SIG-M5 treated with dmso at 0.1 percent for 504 hours (cell line): ENCODE results near the gene SUGCT.
A peak's percentile ranks its signal among the peaks of the same experiment; 100 is the strongest.
"Not testable (repeated sequence)": the region's sequence is repeated elsewhere in the genome, so short reads cannot be mapped to it uniquely, and the experiment has no call there.

ENCODE experiments used
- DNase-seq: peaks from one replicate; lab custom pipeline; 2025; ENCODE audit not compliant: unreplicated experiment; lab: John Stamatoyannopoulos, UW

Gene SUGCT

DNA sequence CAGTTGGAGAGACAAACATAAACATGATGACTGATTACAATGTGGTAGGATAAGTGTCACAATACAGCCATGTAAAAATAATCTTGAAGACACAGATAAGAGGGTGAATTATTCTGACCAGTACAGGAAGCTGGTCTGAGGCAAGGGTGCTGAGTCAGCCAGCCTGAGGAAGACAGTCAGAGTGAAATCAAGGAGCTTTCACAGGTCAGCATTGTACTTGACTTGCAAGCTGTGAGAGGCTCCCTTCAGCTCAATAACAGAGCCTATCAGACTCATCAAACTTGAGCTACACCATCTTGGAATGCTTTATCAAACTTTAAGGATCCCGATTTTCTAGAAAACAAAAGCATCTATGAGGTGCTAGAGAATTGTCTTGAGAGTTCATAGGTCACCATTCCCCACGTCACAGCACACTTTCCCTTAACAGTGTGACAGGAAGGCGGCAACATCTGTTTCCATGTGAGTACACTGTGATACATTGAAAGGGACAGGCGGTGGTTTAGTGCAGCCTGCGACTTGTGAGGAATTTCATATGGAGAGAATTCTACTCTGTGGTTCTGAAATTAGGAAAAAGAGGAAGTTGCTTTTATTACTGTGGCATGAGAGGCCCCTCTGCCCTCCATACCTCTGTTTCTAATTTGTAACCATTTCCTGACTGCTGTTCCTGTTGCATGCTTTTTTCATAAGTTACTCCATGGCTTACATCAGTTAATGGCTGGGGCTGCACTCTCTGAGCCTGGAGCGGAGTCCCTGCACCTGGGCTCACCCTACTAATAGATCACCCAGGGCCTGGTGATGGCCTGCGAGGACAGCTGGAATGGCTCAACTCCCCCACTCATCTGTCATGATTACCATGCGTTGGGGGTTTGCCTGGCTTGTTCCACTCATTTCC is 417.1 kb downstream of the SUGCT start:
- peak; percentile 90 for DNase-seq

DNA sequence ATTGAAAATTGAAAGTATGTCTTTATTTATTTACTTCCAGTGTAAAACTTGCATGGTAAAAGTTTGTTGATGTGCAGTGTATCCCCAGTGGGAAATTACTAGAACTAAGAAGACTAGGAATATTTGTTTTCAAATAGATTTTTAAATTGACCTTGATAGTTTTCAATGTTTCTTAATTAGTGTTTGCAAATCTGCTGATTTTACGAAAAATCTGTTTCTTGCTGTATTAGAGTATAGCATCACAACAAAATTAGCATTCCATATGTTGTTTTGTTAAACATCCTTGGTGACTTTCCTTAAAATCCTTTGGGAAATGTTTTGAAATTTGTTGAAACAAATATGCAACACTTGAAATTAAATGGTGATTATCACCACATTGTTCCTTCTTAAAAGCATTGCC is 425.9 kb downstream of the SUGCT start:
- no peak for DNase-seq

DNA sequence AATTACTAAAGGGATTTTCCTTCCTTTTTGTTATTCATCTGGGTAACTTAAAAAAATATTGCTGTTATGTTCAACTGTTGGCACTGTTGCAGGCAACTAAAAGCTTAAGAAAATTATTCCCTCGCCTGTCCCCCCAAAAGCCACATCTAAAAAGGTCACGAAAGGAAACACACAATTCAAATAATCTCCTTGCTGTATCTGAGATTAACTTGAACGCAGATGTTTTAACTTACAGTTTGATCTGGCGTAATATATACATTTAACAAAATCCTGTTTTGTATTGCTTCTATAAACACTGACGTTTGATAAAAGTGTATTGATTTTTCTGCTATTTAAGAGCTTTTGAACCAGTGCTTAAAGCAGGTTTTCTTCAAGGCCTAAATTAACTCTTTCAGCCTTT is 432.1 kb downstream of the SUGCT start:
- no peak for DNase-seq

DNA sequence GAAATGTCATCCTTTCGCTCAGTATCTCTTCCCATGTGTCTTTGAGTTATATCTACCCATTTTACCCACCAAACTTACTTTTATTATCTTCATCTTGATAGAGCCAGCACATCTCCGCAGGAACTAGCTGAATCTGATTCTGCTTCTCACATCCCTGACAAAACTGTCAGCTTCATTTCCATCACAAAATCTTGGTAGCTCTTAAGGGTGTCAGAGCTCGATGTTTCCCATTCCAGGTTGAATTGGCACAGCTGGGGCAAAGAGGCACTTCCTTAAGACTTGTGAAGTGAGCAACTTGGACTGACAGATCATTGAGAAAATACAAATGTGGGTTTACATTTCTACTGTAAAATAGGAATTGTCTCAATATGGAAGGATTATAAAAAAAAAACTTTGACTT is 434.5 kb downstream of the SUGCT start:
- DNase-seq = no peak

DNA sequence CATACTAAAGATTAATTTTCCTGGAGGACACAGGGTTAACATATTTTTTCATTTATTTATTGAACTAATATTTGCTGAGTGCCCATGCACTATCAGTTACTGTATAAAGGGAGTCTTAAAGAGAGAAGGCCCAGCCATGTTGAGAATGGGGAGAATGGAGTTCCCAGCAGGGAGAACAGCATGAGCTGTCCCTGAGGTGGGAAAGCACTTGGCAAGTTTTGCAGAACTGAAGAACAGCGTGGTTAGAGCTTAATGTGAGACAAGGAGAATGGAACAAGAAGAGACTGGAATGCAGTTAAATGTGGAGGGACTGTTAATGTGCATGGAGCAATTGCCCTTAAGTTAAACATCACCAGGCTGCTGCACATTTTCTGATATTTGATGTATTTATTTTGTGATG is 435.4 kb downstream of the SUGCT start:
- DNase-seq = no peak

DNA sequence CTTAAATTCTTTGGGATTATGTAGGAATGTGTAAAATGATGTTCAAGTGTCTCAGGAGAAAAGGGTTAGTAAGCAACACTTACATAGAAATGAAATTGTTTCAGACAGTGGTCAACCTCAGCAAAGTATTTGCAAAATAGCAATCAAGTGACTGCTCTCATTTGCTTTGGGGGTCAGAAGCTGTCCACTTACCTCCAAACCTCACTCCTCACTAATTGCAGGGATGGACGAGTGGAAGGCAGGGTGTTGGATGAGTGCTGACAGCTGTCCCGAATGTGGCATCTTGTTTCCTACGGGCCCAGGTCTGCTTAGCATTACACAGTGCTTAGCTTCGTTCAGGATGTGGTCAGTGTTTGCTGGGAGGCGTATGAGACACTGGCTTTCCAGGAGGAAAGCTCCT is 437.0 kb downstream of the SUGCT start:
- no peak for DNase-seq

DNA sequence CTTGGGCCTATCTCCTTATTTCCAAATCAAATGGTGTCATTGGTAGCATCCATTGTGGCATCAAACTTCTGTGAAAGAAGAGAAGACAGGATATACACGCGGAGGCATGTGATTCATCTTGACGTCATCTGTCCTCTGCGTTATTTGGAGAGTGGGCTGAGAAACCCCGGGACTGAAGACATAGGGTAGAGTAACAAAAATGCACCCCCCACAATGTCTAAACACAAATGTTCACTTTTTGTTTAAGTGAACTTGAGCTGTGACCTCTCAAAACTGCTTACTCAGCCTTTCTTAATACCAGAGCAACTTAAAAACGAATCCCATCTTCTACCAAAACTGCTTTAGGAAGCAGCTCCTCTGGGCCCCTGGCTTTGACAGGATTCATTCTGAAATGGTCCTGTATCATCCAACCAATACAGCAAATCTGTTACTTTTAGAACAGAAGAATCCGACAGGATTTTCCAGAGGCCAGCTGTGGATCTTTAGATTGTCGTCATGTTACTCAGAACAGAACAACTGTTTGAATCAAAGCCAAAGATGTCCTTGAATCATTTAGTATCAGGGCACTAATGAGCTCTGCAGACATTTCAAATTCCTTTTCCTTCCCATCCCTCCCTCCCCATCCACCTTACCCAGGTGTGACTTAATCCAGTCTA is 438.1 kb downstream of the SUGCT start:
- DNase-seq = no peak

DNA sequence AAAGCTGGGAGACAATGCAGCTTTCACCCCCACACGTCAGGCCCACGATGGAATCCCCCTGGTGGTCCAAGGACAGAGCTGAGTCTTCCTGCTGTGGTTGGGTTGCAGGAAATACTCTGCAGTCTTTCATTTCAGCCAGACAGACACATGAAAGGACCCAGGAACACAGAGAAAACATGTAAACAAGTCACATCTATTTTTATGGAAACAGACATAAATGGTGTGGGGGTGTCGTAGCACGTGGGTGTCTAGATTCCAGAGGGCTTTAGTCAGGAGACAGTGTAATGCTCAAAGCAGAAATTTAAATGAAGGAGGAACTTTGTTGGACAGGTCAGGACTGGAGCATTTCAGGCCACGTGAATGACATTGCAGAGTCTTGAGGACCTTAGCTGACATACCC is 444.6 kb downstream of the SUGCT start:
- DNase-seq = no peak

DNA sequence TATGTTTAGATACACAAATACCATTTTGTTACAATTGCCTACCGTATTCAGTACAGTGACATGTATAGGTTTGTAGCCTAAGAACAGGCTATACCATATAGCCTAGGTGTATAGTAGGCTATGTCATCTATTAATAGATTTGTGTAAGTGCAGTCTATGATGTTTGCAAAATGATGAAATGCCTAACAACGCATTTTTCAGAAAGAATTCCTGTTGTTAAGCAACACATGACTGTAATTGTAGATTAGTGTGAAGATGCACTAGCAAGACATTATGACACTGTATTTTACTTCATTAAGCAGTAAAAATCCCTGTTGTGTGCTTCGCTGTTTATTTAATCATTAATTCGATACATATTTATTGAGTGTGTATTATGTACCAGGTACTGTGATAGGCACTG is 446.0 kb downstream of the SUGCT start:
- DNase-seq = no peak

DNA sequence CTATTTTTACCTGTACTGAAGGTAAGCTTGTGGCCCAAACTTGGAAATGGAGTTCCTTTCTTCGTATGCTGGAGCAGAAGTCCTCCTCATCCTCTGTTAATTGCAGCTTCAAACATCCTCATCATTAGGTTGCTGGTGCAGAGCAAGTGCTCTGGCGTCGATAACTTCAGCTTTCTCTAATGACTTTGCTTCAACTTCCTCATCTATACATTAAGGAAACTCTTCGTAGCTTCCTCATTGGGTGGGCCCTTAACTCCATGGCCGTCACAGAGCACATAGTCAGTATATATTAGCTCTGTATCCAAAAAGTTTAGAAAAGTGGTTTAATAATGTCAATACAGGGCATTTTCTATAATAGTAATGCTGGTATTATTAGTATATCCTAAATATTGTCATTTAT is 447.7 kb downstream of the SUGCT start:
- DNase-seq = no peak

DNA sequence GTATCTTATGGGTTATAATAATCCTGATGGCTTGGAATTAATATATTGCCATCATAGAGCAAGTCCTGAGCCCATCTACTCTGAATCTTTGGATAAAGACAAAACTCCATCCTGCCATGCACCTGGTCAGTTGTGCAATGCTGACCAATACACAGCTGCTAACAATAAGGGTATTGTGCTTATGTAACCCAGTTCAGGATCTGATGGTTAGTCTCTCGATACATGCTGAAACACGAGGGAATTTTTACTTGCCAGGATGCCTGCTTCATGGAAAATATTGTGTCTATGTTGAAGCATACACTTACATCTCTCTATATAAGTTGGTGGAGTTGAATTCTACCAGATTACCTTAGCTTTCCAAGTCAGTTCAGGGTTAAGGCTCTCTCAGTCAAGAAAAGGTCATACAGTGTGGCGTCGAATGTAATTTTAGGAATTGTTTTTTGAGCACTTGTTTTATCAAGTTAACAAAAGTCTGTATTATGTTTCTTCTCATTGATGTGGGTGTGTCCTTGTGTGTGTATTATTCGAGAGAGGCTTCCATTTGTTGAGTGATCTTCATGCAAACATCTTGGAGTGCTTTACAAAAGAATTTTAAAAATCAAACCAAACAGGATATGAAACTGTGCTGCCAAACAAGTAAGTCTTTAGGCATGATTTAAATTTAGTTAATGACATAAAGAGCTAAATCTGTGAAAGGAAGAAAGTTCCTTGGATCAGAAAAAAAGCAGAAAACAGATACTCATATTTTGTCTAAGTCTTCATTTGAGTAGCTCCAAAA is 449.1 kb downstream of the SUGCT start:
- no peak for DNase-seq

DNA sequence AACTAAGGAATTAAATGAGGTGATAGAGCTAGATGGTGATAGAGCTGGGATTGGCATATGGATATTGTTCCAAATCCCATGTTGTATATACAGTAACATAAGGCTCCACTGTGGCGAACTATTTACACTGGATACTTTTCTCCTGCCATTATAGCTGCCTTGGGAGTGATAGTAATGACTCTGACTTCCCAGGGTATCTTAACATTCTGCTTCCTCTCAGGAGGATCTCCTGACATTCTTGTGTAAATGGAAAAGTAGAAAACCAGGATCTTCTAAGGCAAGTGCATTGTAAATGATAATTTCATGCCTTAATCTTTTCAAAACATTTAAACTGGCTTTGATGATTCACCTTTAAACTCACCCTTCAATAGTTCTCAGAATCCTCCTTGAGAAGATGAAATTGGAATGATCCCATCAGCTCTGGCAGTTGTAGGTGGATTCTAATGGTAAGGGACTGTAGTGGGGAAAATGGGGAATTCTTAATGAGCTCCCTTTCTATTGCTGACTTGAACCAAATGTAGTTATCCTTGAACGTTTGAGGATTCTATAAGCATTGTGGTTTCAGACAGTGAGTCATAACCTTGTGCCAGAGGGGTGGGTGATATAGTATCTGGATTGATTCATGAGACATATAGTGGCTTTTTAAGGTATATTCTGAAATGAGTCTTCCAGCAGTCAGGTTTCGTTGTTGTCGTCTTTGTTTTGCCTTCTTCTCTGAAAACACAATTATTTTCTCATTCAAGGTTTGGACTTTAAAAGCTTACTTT is 450.0 kb downstream of the SUGCT start:
- peak; percentile 10 for DNase-seq

DNA sequence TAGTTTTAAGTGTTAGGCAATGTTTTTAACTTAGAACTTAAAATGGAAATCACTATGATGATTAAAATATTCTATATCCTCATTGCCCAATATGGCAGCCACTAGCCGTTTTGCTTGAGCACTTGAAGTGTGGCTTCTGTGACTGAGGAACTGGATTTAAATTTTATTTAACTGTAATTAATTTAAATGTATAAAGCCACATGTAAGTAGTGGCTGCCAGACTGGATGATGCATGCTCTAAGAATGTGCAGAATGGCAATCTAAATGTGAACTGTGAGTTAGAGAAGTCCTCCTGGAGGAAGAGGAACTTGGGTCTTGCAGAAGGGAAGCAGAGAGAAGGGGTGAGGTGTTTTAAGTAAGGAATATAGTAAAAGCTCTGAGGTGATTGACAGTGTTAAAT is 451.4 kb downstream of the SUGCT start:
- peak; percentile 32 for DNase-seq

DNA sequence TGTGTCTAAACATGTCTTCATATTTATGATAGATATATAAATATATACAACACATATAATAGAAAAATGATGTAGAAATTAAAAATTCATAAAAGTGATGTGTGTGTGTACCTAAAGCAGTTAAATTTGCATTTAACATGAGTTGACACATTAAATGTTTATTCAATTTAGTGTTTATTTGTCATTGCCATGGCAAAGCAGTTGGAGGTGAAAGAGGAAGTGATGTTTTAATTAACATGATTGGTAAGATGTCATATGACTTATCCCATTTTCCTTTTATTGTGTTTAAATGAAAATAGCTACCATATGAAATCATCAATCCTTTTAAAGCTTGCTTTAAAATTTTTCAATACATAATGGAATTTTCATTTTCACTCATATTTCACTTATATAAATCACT is 452.6 kb downstream of the SUGCT start:
- no peak for DNase-seq

DNA sequence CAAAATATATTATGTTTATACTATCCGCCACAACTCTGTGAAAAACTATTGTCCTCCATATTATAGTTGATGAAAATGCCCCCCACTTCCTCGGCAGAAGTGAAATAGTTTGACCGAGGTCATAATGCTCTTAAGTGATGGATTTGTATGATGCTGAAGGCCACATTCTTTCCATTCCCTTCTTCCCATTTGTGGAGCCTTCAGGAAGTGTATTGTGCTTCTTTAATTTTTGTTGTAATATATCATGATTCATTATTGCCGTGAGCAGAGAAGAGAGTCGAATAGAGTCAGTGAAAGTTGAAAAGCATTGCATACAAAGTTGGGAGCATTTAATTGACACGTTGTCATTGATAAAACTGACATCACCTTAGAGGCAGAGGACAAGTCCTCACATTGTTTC is 460.3 kb downstream of the SUGCT start:
- no peak for DNase-seq

DNA sequence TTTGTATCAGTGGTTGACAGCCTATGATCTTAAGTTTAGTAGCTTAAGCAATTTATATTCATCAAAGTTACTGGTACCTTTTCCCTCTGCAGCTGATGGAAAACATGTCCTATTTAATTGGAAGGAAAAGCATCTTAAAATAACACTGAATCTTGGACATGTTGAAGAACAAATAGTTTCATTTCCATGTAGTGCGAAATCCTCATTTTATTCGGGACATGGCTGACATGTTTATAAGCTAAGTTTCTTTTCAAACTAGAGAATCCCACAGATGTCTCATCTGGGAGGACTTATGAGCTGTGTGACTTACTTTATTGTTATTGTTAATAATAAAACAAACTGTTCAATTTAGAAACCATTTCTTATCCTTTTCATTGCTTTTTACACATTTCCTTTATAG is 461.0 kb downstream of the SUGCT start:
- DNase-seq = no peak

DNA sequence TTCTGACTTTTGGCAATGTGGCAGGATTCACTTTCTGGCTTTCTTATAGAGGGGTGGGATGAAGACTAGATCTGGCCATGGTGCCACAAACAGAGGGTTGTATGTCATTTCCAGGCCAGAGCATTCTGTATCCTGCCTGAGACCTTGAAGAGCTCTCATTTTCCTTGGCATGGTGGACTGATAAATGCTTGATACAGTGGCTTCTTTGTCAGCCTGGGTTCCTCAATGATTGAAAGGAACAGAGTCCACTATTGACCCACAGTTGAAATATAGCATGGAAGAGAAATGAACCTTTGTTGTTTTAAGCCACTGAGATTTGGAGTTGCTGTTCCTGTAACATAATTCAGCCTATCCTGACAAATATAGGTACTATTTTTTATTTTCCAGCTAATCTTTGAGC is 462.7 kb downstream of the SUGCT start:
- DNase-seq = no peak

DNA sequence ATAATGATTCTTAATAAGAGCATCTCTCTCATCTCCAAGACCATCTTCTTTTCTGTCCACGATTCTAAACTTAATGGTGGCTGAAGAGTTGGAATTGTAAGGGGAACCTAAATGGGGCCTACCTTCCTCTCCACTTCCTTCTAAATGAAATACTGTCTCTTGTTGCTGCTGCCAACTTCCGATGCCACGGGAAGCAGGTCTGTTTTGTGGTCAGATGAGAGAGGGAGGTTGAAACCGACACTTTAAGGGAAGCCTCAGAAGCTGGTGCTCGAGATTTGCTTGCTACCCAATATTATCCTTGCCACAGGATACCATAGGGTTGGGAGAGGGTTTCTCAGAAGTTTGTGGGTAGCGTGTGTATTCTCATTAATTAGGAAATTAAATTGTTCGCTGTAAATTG is 464.1 kb downstream of the SUGCT start:
- DNase-seq = no peak

DNA sequence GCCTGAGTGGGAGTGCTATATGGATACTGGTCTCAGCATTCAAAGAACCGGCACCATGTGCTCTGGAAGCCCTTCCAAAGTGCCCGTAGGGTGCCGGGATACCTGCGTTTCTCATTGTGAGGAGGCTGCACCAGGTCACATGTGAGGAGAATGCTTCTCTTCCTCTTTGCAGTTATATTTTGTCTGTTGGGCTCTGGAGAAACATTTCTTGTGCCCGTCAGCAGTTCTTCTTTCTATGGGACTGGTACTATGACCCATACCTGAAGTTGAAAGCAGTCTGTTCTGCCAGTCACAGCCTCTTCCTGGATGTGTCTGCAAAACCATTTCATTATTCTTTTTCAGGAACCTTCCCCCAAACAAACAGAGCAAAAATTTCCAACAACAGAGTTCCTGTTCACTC is 465.0 kb downstream of the SUGCT start:
- DNase-seq = no peak

DNA sequence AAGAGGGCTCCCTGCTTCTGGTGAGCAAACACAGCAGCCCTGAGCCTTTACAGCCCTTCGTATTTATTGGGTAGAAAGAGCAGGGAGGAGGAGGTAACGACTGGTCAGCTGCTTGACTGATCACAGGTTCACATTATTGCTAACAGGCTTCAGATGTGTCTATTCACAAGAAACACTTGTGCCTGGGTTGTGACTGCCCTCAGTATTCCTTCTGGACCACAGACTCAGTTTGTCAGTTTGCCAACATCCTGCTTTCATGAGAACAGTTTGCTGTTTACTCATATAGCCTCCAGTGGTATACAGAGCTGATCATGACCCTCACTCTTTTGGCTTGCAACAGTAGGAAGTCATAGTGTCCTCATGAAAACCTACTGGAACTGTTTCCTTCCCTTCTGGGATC is 467.5 kb downstream of the SUGCT start:
- DNase-seq = not testable (repeated sequence)
